Liver (tissue), 9 donors: ENCODE data around the gene MIB1. TPM values are rescaled to one million over a fixed set of nuclear protein-coding genes. Genes with fewer than 3 reads are reported as not detected.

Experiments used
- DNase-seq: peaks from one replicate; pipeline ENCODE4 v3.0.0-alpha.2; 2017; ENCODE audit warnings: low spot score
- H3K27ac ChIP-seq, 2 donors: one replicate each; pipeline ENCODE4 v1.7.0; 2013; ENCODE audit warnings: inconsistent platforms in 2 of 2, low read length in 2 of 2, control low read depth in 1 of 2, low read depth in 1 of 2, mild to moderate bottlenecking in 1 of 2
- H3K27me3 ChIP-seq, 4 donors: one replicate each; pipeline versions ENCODE4 v1.6.1 to v1.7.0; 2013; ENCODE audit warnings: low read length in 3 of 4, inconsistent platforms in 1 of 4, mild to moderate bottlenecking in 1 of 4, moderate library complexity in 1 of 4; ENCODE audit not compliant: control insufficient read depth in 4 of 4, insufficient read depth in 4 of 4
- H3K36me3 ChIP-seq, 4 donors: one replicate each; pipeline versions ENCODE4 v1.6.1 to v1.7.0; 2013; ENCODE audit warnings: low read length in 3 of 4, mild to moderate bottlenecking in 3 of 4, low read depth in 1 of 4, moderate library complexity in 1 of 4; ENCODE audit not compliant: control insufficient read depth in 4 of 4, insufficient read depth in 3 of 4
- H3K4me1 ChIP-seq, 4 donors: one replicate each; pipeline versions ENCODE4 v1.6.1 to v1.7.0; 2013; ENCODE audit warnings: low read length in 3 of 4, mild to moderate bottlenecking in 3 of 4, moderate library complexity in 1 of 4; ENCODE audit not compliant: control insufficient read depth in 4 of 4, insufficient read depth in 4 of 4
- H3K4me3 ChIP-seq, 3 donors: one replicate each; pipeline versions ENCODE4 v1.6.1 to v1.7.0; 2013; ENCODE audit warnings: low read length in 3 of 3, control low read depth in 1 of 3, low read depth in 1 of 3, mild to moderate bottlenecking in 1 of 3
- H3K9ac ChIP-seq, 2 donors: one replicate each; pipeline ENCODE4 v1.7.0; 2013; ENCODE audit warnings: low read length in 2 of 2, mild to moderate bottlenecking in 2 of 2, moderate library complexity in 2 of 2, control low read depth in 1 of 2, low read depth in 1 of 2
- H3K9me3 ChIP-seq, 4 donors: one replicate each; pipeline versions ENCODE4 v1.6.1 to v1.7.0; 2013; ENCODE audit warnings: low read length in 3 of 4; ENCODE audit not compliant: control insufficient read depth in 4 of 4
- EGR1 ChIP-seq, 2 donors: IDR thresholded peaks; 2 replicates each; pipeline ENCODE4 v1.6.1; 2016 to 2018; ENCODE audit warnings: antibody characterized with exemption in 2 of 2, low read depth in 2 of 2
- FOXA1 ChIP-seq: IDR thresholded peaks from 2 replicates; pipeline ENCODE4 v1.6.1; 2016; ENCODE audit warnings: antibody characterized with exemption
- FOXA2 ChIP-seq: IDR thresholded peaks from 2 replicates; pipeline ENCODE4 v1.6.1; 2016; ENCODE audit warnings: antibody characterized with exemption
- GABPA ChIP-seq, 2 donors: IDR thresholded peaks in 1 of 2; conservative IDR thresholded peaks in 1 of 2; 2 replicates each; pipeline ENCODE4 v1.6.1; 2016; ENCODE audit warnings: antibody characterized with exemption in 2 of 2, mild to moderate bottlenecking in 1 of 2, moderate library complexity in 1 of 2
- HNF4A ChIP-seq, 2 donors: conservative IDR thresholded peaks; 2 replicates each; pipeline ENCODE4 v1.6.1; 2016; ENCODE audit warnings: antibody characterized with exemption in 2 of 2, mild to moderate bottlenecking in 2 of 2
- HNF4G ChIP-seq: IDR thresholded peaks from 2 replicates; pipeline ENCODE4 v1.6.1; 2016; ENCODE audit warnings: antibody characterized with exemption
- JUND ChIP-seq, 2 donors: IDR thresholded peaks; 2 replicates each; pipeline ENCODE4 v1.6.1; 2016; ENCODE audit warnings: antibody characterized with exemption in 2 of 2
- NR2F2 ChIP-seq: IDR thresholded peaks from 2 replicates; pipeline ENCODE4 v1.6.1; 2016; ENCODE audit warnings: antibody characterized with exemption
- RAD21 ChIP-seq, 2 donors: IDR thresholded peaks; 2 replicates each; pipeline ENCODE4 v1.6.1; 2016; ENCODE audit warnings: antibody characterized with exemption in 2 of 2, mild to moderate bottlenecking in 2 of 2
- RXRA ChIP-seq, 2 donors: IDR thresholded peaks; 2 replicates each; pipeline ENCODE4 v1.6.1; 2017 to 2018; ENCODE audit warnings: antibody characterized with exemption in 2 of 2, mild to moderate bottlenecking in 1 of 2
- SP1 ChIP-seq: IDR thresholded peaks from 2 replicates; pipeline ENCODE4 v1.6.1; 2018; ENCODE audit warnings: antibody characterized with exemption, mild to moderate bottlenecking
- TAF1 ChIP-seq: conservative IDR thresholded peaks from 2 replicates; pipeline ENCODE4 v1.6.1; 2016; ENCODE audit warnings: antibody characterized with exemption, mild to moderate bottlenecking
- YY1 ChIP-seq: IDR thresholded peaks from 2 replicates; pipeline ENCODE4 v1.6.1; 2016; ENCODE audit warnings: antibody characterized with exemption, mild to moderate bottlenecking
- WGBS: extraction: QIAGEN DNeasy Blood & Tissue Kit; methylation state at CpG from one replicate; pipeline ENCODE4 v1.1.7; 2013; 5-methylcytosine and 5-hydroxymethylcytosine counted together
- polyA plus RNA-seq, 2 donors: library from polyadenylated mRNA; stranded (reverse) in 1 of 2; unstranded in 1 of 2; fragments of 200-250 nt in 1 of 2; fragments of >200 nt in 1 of 2; fragmentation: Nextera tagmentation in 1 of 2; extraction: Ambion mirVana in 1 of 2; gene quantifications; one replicate each; pipeline versions ENCODE4 v1.2.1 to v1.2.3, GENCODE V29; 2013 to 2015
- total RNA-seq, 2 donors: library from RNA; depleted of rRNA; stranded (reverse); fragments of >200 nt; gene quantifications; one replicate each; pipeline ENCODE4 v1.2.3, GENCODE V29; 2014
- TF ChIP-seq, protein P1 (sequence below): IDR thresholded peaks from 2 replicates; pipeline ENCODE4 v1.6.1; 2016; ENCODE audit warnings: antibody characterized with exemption, mild to moderate bottlenecking
- TF ChIP-seq, protein P2 (sequence below): fragments of 150-350 bp; IDR thresholded peaks from 2 replicates; pipeline ENCODE4 v1.5.1; 2017; ENCODE audit warnings: improper control_type of control experiment, low read depth, low read length; ENCODE audit not compliant: missing input control
- TF ChIP-seq, protein P3 (sequence below): IDR thresholded peaks from 2 replicates; pipeline ENCODE4 v1.6.1; 2016; ENCODE audit warnings: antibody characterized with exemption
- TF ChIP-seq, protein P4 (sequence below): IDR thresholded peaks from 2 replicates; pipeline ENCODE4 v1.6.1; 2016; ENCODE audit warnings: antibody characterized with exemption
- TF ChIP-seq, protein P5 (sequence below): IDR thresholded peaks from 2 replicates; pipeline ENCODE4 v1.6.1; 2016; ENCODE audit warnings: antibody characterized with exemption
- donor health status: healthy.
- donor health status: healthy.
- donor health status: healthy.
- donor health status: healthy.
- donor health status: healthy.

Gene MIB1
- total and polyA plus RNA-seq, 4 donors, result 2.7 to 29.6 (median 14.9) TPM

DNA sequence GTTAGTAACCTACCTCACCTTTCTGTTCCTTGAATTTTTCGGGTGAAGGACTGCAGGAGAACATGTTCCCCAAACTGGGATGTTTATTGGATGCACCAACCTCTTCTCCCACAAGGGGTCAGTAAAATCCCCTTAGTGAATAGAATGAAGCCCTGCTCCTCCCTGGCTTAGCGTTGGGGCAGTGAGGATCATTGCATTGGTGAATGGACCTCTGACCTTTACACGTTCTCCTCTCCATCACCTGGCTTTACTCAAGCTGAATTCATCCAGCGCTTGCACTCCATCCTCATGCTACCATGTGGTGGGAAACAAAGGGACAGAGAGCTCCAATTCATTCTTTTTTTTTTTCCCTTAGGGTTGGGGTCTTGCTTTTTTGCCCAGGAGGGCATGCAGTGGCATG is 157.2 kb downstream of the MIB1 start (continued):
- TF ChIP-seq, protein P1, sequence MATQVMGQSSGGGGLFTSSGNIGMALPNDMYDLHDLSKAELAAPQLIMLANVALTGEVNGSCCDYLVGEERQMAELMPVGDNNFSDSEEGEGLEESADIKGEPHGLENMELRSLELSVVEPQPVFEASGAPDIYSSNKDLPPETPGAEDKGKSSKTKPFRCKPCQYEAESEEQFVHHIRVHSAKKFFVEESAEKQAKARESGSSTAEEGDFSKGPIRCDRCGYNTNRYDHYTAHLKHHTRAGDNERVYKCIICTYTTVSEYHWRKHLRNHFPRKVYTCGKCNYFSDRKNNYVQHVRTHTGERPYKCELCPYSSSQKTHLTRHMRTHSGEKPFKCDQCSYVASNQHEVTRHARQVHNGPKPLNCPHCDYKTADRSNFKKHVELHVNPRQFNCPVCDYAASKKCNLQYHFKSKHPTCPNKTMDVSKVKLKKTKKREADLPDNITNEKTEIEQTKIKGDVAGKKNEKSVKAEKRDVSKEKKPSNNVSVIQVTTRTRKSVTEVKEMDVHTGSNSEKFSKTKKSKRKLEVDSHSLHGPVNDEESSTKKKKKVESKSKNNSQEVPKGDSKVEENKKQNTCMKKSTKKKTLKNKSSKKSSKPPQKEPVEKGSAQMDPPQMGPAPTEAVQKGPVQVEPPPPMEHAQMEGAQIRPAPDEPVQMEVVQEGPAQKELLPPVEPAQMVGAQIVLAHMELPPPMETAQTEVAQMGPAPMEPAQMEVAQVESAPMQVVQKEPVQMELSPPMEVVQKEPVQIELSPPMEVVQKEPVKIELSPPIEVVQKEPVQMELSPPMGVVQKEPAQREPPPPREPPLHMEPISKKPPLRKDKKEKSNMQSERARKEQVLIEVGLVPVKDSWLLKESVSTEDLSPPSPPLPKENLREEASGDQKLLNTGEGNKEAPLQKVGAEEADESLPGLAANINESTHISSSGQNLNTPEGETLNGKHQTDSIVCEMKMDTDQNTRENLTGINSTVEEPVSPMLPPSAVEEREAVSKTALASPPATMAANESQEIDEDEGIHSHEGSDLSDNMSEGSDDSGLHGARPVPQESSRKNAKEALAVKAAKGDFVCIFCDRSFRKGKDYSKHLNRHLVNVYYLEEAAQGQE, result no peak

DNA sequence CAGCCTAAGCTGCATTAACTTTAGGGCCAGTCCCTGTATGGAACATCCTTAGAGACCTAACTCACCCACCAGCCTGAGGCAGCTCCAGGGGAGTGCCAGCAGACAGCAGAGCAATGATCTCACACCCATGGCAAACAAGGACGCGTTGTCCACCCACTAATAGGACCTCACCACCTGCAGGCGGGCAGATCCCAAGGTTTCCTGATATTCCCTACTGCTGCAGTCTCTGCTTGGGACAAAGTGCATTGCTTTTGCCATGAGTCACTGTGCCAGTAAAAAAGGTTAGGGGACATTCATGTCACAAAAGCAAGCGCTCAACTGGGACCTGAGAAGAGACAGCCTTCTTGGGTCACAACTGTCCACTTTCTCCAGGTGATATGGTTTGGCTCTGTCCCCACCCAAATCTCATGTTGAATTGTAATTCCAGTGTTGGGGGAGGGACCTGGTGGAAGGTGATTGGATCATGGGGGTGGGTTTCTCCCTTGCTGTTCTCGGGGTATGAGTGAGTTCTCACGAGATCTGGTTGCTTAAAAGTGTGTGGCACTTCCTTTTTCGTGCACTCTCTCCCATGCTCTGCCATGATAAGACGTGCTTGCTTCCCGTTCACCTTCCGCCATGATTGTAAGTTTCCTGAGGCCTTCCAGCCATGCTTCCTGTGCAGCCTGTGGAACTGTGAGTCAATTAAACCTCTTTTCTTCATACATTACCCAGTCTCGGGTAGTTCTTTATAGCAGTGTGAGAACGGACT is 160.2 kb downstream of the MIB1 start:
- H3K36me3 ChIP-seq, result no peaks in the 10 kb centered on the region
- H3K9me3 ChIP-seq, result no peaks in the 10 kb centered on the region
- no peak overlapping the region for H3K4me3 ChIP-seq
- no peak for DNase-seq
- no peak overlapping the region for H3K9ac ChIP-seq
- H3K4me1 ChIP-seq, result peaks cover 0 to 3% (median 1%) of the 10 kb centered on the region in 4 donors
- 87% methylated on average over 12 of the region's 12 CpGs for WGBS
- H3K27me3 ChIP-seq, result no peaks in the 10 kb centered on the region
- H3K27ac ChIP-seq, result no peak overlapping the region
- TF ChIP-seq, protein P2, sequence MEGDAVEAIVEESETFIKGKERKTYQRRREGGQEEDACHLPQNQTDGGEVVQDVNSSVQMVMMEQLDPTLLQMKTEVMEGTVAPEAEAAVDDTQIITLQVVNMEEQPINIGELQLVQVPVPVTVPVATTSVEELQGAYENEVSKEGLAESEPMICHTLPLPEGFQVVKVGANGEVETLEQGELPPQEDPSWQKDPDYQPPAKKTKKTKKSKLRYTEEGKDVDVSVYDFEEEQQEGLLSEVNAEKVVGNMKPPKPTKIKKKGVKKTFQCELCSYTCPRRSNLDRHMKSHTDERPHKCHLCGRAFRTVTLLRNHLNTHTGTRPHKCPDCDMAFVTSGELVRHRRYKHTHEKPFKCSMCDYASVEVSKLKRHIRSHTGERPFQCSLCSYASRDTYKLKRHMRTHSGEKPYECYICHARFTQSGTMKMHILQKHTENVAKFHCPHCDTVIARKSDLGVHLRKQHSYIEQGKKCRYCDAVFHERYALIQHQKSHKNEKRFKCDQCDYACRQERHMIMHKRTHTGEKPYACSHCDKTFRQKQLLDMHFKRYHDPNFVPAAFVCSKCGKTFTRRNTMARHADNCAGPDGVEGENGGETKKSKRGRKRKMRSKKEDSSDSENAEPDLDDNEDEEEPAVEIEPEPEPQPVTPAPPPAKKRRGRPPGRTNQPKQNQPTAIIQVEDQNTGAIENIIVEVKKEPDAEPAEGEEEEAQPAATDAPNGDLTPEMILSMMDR, result no peak
- TF ChIP-seq EGR1 (IDR thresholded peaks at IDR 0.05; ENCODE audit: low read depth in 2 of 2) (no peak), NR2F2 (no peak), HNF4G (no peak), FOXA1 (no peak), RAD21 (IDR thresholded peaks at IDR 0.05) (no peak), HNF4A (conservative IDR thresholded peaks at IDR 0.05) (no peak), FOXA2 (no peak), RXRA (IDR thresholded peaks at IDR 0.05) (no peak), JUND (IDR thresholded peaks at IDR 0.05) (no peak), SP1 (no peak), GABPA (IDR thresholded peaks at IDR 0.05 in 1 of 2, conservative IDR thresholded peaks at IDR 0.05 in 1 of 2) (no peak), YY1 (no peak), TAF1 (no peak)
- TF ChIP-seq, protein P1, result no peak
- TF ChIP-seq, protein P3, sequence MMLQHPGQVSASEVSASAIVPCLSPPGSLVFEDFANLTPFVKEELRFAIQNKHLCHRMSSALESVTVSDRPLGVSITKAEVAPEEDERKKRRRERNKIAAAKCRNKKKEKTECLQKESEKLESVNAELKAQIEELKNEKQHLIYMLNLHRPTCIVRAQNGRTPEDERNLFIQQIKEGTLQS, result no peak
- TF ChIP-seq, protein P4, sequence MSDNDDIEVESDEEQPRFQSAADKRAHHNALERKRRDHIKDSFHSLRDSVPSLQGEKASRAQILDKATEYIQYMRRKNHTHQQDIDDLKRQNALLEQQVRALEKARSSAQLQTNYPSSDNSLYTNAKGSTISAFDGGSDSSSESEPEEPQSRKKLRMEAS, result no peak
- TF ChIP-seq, protein P5, sequence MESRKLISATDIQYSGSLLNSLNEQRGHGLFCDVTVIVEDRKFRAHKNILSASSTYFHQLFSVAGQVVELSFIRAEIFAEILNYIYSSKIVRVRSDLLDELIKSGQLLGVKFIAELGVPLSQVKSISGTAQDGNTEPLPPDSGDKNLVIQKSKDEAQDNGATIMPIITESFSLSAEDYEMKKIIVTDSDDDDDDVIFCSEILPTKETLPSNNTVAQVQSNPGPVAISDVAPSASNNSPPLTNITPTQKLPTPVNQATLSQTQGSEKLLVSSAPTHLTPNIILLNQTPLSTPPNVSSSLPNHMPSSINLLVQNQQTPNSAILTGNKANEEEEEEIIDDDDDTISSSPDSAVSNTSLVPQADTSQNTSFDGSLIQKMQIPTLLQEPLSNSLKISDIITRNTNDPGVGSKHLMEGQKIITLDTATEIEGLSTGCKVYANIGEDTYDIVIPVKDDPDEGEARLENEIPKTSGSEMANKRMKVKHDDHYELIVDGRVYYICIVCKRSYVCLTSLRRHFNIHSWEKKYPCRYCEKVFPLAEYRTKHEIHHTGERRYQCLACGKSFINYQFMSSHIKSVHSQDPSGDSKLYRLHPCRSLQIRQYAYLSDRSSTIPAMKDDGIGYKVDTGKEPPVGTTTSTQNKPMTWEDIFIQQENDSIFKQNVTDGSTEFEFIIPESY, result no peak
